HepG2 (cell line): ENCODE results near the gene VASH2. TPM values are rescaled to one million over a fixed set of nuclear protein-coding genes. Genes with fewer than 3 reads are reported as not detected.

Experiments used
- ATRX ChIP-seq: sonication (generic); formaldehyde crosslinking; IDR thresholded peaks from 2 replicates; pipeline ENCODE4 v1.4.0; 2020; ENCODE audit warnings: missing genetic modification reagents, borderline replicate concordance
- CCAR2 ChIP-seq: fragments of 200-400 bp; formaldehyde crosslinking; optimal IDR thresholded peaks from 2 replicates; pipeline ENCODE3; 2018; ENCODE audit warnings: low read depth, mild to moderate bottlenecking, low read length, moderate library complexity
- ELF3 ChIP-seq: IDR thresholded peaks from 2 replicates; pipeline ENCODE4 v1.6.1; 2016; ENCODE audit warnings: missing genetic modification reagents, missing compliant biosample characterization
- FOXO1 ChIP-seq: sonication (generic); formaldehyde crosslinking; IDR thresholded peaks from 2 replicates; pipeline ENCODE4 v1.4.0; 2020; ENCODE audit warnings: missing genetic modification reagents
- HIVEP1 ChIP-seq: sonication (generic); formaldehyde crosslinking; IDR thresholded peaks from 2 replicates; pipeline ENCODE4 v1.4.0; 2020; ENCODE audit warnings: mild to moderate bottlenecking, missing genetic modification reagents
- HOXA7 ChIP-seq: sonication (generic); formaldehyde crosslinking; IDR thresholded peaks from 2 replicates; pipeline ENCODE4 v1.8.1; 2022; ENCODE audit warnings: mild to moderate bottlenecking, missing genetic modification reagents, moderate library complexity
- KMT2A ChIP-seq: sonication (generic); formaldehyde crosslinking; IDR thresholded peaks from 2 replicates; pipeline ENCODE4 v1.4.0; 2020; ENCODE audit warnings: missing genetic modification reagents
- NR1H2 ChIP-seq: sonication (generic); formaldehyde crosslinking; IDR thresholded peaks from 2 replicates; pipeline ENCODE4 v1.8.1; 2022; ENCODE audit warnings: low read depth, missing genetic modification reagents, borderline replicate concordance
- TEAD3 ChIP-seq: optimal IDR thresholded peaks from 2 replicates; pipeline ENCODE3; 2016; ENCODE audit warnings: borderline replicate concordance
- ZBED4 ChIP-seq: sonication (generic); formaldehyde crosslinking; IDR thresholded peaks from 2 replicates; pipeline ENCODE4 v1.4.0; 2020; ENCODE audit warnings: missing genetic modification reagents, borderline replicate concordance
- ZFP41 ChIP-seq: sonication (generic); formaldehyde crosslinking; IDR thresholded peaks from 2 replicates; pipeline ENCODE4 v1.4.0; 2020; ENCODE audit warnings: mild to moderate bottlenecking, missing genetic modification reagents, borderline replicate concordance
- ZFP90 ChIP-seq: sonication (generic); formaldehyde crosslinking; IDR thresholded peaks from 2 replicates; pipeline ENCODE4 v1.8.0; 2022; ENCODE audit warnings: missing genetic modification reagents, mild to moderate bottlenecking, inconsistent platforms, borderline replicate concordance
- ZKSCAN8 ChIP-seq: IDR thresholded peaks from 2 replicates; pipeline ENCODE4 v1.6.1; 2016; ENCODE audit warnings: borderline replicate concordance, missing genetic modification reagents, missing compliant biosample characterization
- ZNF101 ChIP-seq: sonication (generic); formaldehyde crosslinking; IDR thresholded peaks from 2 replicates; pipeline ENCODE4 v1.4.0; 2020; ENCODE audit warnings: mild to moderate bottlenecking, low read depth, missing genetic modification reagents, borderline replicate concordance
- ZNF143 ChIP-seq: sonication (generic); formaldehyde crosslinking; IDR thresholded peaks from 2 replicates; pipeline ENCODE4 v1.4.0; 2020; ENCODE audit warnings: missing genetic modification reagents
- ZNF747 ChIP-seq: sonication (generic); formaldehyde crosslinking; IDR thresholded peaks from 2 replicates; pipeline ENCODE4 v1.8.1; 2023; ENCODE audit warnings: missing genetic modification reagents, mild to moderate bottlenecking, borderline replicate concordance
- ZNF776 ChIP-seq: sonication (generic); formaldehyde crosslinking; IDR thresholded peaks from 2 replicates; pipeline ENCODE4 v1.4.0; 2020; ENCODE audit warnings: mild to moderate bottlenecking, missing genetic modification reagents
- polyA plus RNA-seq, 8 experiments: library from polyadenylated mRNA; depleted of rRNA in 3 of 8; stranded (reverse) in 7 of 8; unstranded in 1 of 8; fragments of >200 nt; fragmentation: Illumina TruSeq in 4 of 8; extraction: Trizol in 4 of 8; gene quantifications; 2 replicates each; pipeline versions ENCODE4 v1.2.1 to v1.2.3, GENCODE V29; 2011 to 2016; ENCODE audit warnings: low read depth in 4 of 8, missing spikeins in 1 of 8, mixed read lengths in 1 of 8; ENCODE audit not compliant: insufficient read depth in 1 of 8
- total RNA-seq, 5 experiments: library from RNA; depleted of rRNA; stranded (reverse); fragments of >200 nt; fragmentation: Illumina TruSeq; extraction: Trizol; gene quantifications; 2 replicates each; pipeline ENCODE4 v1.2.3, GENCODE V29; 2016; ENCODE audit warnings: low read depth in 1 of 5
- TF ChIP-seq, protein P1 (sequence below): sonication (generic); formaldehyde crosslinking; IDR thresholded peaks from 2 replicates; pipeline ENCODE4; 2020; ENCODE audit warnings: missing genetic modification reagents, mild to moderate bottlenecking, borderline replicate concordance
- TF ChIP-seq, protein P2 (sequence below): sonication (generic); formaldehyde crosslinking; IDR thresholded peaks from 2 replicates; pipeline ENCODE4 v1.8.0; 2022; ENCODE audit warnings: mild to moderate bottlenecking, missing genetic modification reagents, borderline replicate concordance

Gene VASH2
- total and polyA plus RNA-seq, 2 of the 13 experiments (the other 11 are each of a cell fraction or from before 2014, with no cell fraction given): 0.44 to 1.00 TPM

GRCh38 chr1:213015099-213016050, 65.0 kb downstream of the VASH2 start, which contains the start of gene ANGEL2 (continued):
- no peak; the same call in 1 of the 2 replicates for TF ChIP-seq FOXO1 (CRISPR knock-in tag)
- TF ChIP-seq ATRX (CRISPR knock-in tag): no peak
- TF ChIP-seq NR1H2: no peak
- peak; percentile 33; the same call in 1 of the 2 replicates for TF ChIP-seq ELF3
- peak; percentile 51 for TF ChIP-seq TEAD3 (CRISPR knock-in tag)
- TF ChIP-seq ZFP90 (CRISPR knock-in tag): peak; percentile 76; the same call in 1 of the 2 replicates
- no peak for TF ChIP-seq ZNF776 (CRISPR knock-in tag)
- TF ChIP-seq, protein P1, sequence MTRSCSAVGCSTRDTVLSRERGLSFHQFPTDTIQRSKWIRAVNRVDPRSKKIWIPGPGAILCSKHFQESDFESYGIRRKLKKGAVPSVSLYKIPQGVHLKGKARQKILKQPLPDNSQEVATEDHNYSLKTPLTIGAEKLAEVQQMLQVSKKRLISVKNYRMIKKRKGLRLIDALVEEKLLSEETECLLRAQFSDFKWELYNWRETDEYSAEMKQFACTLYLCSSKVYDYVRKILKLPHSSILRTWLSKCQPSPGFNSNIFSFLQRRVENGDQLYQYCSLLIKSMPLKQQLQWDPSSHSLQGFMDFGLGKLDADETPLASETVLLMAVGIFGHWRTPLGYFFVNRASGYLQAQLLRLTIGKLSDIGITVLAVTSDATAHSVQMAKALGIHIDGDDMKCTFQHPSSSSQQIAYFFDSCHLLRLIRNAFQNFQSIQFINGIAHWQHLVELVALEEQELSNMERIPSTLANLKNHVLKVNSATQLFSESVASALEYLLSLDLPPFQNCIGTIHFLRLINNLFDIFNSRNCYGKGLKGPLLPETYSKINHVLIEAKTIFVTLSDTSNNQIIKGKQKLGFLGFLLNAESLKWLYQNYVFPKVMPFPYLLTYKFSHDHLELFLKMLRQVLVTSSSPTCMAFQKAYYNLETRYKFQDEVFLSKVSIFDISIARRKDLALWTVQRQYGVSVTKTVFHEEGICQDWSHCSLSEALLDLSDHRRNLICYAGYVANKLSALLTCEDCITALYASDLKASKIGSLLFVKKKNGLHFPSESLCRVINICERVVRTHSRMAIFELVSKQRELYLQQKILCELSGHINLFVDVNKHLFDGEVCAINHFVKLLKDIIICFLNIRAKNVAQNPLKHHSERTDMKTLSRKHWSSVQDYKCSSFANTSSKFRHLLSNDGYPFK (CRISPR knock-in tag): peak; percentile 94
- TF ChIP-seq ZFP41 (CRISPR knock-in tag): no peak
- TF ChIP-seq KMT2A (CRISPR knock-in tag): peak; percentile 90
- no peak for TF ChIP-seq ZNF101
- TF ChIP-seq HOXA7: no peak
- TF ChIP-seq ZNF747 (CRISPR knock-in tag): no peak; the same call in 1 of the 2 replicates
- no peak; the same call in 1 of the 2 replicates for TF ChIP-seq HIVEP1
- TF ChIP-seq ZKSCAN8: 0 out of 2 replicates have a peak, but pooled peaks have one; percentile 18
- TF ChIP-seq ZBED4 (CRISPR knock-in tag): no peak
- TF ChIP-seq, protein P2, sequence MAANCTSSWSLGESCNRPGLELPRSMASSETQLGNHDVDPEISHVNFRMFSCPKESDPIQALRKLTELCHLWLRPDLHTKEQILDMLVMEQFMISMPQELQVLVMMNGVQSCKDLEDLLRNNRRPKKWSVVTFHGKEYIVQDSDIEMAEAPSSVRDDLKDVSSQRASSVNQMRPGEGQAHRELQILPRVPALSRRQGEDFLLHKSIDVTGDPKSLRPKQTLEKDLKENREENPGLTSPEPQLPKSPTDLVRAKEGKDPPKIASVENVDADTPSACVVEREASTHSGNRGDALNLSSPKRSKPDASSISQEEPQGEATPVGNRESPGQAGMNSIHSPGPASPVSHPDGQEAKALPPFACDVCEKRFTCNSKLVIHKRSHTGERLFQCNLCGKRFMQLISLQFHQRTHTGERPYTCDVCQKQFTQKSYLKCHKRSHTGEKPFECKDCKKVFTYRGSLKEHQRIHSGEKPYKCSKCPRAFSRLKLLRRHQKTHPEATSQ (CRISPR knock-in tag): no peak
- TF ChIP-seq ZNF143: peak; percentile 90
- TF ChIP-seq CCAR2: no peak
